ENCODE results near the gene SLC44A5.

SLC44A5 gene

GRCh38 chr1:75579046-75579445, 31.9 kb downstream of the SLC44A5 start:
- H3K9ac ChIP-seq (ENCODE audit: insufficient read length): no peak overlapping the region
- H3K9me3 ChIP-seq (ENCODE audit: low read depth, low read length): no peaks in the 10 kb centered on the region
- H3K27ac ChIP-seq: no peak overlapping the region
- DNase-seq (ENCODE audit: low read depth, low spot score): no peak
- no peak overlapping the region for H3K4me3 ChIP-seq
- H3K36me3 ChIP-seq (ENCODE audit: insufficient read depth, low read length): no peaks in the 10 kb centered on the region
- TF ChIP-seq EZH2 (IDR thresholded peaks at IDR 0.05) (no peak), FOXP2 (optimal IDR thresholded peaks at IDR 0.05; ENCODE audit: control extremely low read depth, extremely low read length, insufficient read depth) (no peak), POLR2AphosphoS5 (IDR thresholded peaks at IDR 0.05; ENCODE audit: borderline replicate concordance, low read depth, low read length) (no peak)

DNA sequence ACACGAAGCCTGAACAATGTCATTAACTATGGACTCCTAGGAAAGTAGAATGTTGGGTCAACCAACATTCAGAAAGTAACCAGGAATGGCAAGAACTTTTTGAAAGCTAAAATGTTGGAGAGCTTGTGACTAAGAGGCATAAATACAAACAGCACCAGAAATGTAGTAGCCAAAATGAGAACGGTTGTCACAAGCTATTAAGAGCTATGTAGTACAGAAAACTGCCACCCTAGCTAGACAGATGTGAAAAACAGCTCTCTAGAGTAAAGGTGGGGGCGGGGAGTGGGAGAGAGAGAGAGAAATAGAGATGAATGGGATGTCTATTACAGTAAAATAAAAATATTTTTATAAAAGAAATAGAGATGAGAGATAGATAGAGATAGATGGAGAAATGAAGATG, 35.1 kb downstream of the SLC44A5 start:
- TF ChIP-seq FOXP2 (optimal IDR thresholded peaks at IDR 0.05; ENCODE audit: control extremely low read depth, extremely low read length, insufficient read depth) (no peak), EZH2 (IDR thresholded peaks at IDR 0.05) (no peak), POLR2AphosphoS5 (IDR thresholded peaks at IDR 0.05; ENCODE audit: borderline replicate concordance, low read depth, low read length) (no peak)
- Histone ChIP-seq H3K9ac (ENCODE audit: insufficient read length) (no peak overlapping the region), H3K9me3 (ENCODE audit: low read depth, low read length) (no peaks in the 10 kb centered on the region), H3K36me3 (ENCODE audit: insufficient read depth, low read length) (no peaks in the 10 kb centered on the region), H3K4me3 (no peak overlapping the region), H3K27ac (no peak overlapping the region)
- DNase-seq (ENCODE audit: low read depth, low spot score): no peak

DNA sequence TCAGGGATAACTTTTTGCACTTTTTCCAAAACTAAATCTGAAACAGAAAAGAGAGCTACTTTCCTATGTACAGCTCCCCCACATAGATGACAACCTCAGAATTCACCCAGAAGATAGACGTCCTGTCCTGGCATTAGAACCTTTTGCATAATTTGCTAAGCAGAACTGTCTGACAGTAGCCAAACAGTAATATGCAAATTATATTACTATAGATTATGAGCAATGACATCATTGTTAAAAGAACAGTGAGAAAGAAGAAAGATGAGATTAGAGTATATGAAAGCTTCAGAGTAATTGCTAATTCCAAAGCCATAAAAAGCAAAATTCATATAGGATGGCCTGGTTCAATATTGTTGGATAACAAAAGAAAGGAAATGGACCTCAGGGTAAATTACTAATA, 43.7 kb downstream of the SLC44A5 start:
- H3K27ac ChIP-seq: no peak overlapping the region
- no peak for TF ChIP-seq EZH2 (IDR thresholded peaks at IDR 0.05)
- TF ChIP-seq POLR2AphosphoS5 (IDR thresholded peaks at IDR 0.05; ENCODE audit: borderline replicate concordance, low read depth, low read length): no peak
- no peaks in the 10 kb centered on the region for H3K9me3 ChIP-seq (ENCODE audit: low read depth, low read length)
- H3K4me3 ChIP-seq: no peak overlapping the region
- H3K9ac ChIP-seq (ENCODE audit: insufficient read length): no peak overlapping the region
- H3K36me3 ChIP-seq (ENCODE audit: insufficient read depth, low read length): no peaks in the 10 kb centered on the region
- DNase-seq (ENCODE audit: low read depth, low spot score): no peak

GRCh38 chr1:75559800-75560199, 51.1 kb downstream of the SLC44A5 start:
- no peak overlapping the region for H3K4me3 ChIP-seq
- no peaks in the 10 kb centered on the region for H3K9me3 ChIP-seq (ENCODE audit: low read depth, low read length)
- no peak for DNase-seq (ENCODE audit: low read depth, low spot score)
- H3K36me3 ChIP-seq (ENCODE audit: insufficient read depth, low read length): no peaks in the 10 kb centered on the region
- no peak overlapping the region for H3K9ac ChIP-seq (ENCODE audit: insufficient read length)
- no peak for TF ChIP-seq EZH2 (IDR thresholded peaks at IDR 0.05)
- no peak for TF ChIP-seq POLR2AphosphoS5 (IDR thresholded peaks at IDR 0.05; ENCODE audit: borderline replicate concordance, low read depth, low read length)
- TF ChIP-seq FOXP2 (optimal IDR thresholded peaks at IDR 0.05; ENCODE audit: control extremely low read depth, extremely low read length, insufficient read depth): no peak
- no peak overlapping the region for H3K27ac ChIP-seq

DNA sequence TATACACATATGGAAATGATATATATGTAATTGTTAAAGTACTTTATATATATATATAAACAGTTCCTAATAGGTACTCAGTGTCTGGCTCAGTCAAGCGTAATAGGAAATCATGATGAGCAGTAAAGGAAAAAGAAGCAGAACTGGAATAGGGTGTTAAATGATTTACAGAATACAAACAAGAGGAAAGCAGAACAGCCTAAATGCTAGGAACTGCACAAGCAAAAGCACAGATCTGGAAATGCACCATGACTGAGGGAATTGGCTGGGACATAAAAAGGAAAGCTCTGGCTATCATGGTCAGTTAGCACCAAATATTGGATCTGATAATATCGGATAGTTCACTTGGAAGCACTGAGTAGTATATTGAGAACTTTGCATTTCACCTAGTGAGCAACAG, 51.8 kb downstream of the SLC44A5 start:
- Histone ChIP-seq H3K4me3 (no peak overlapping the region), H3K27ac (no peak overlapping the region), H3K9ac (ENCODE audit: insufficient read length) (no peak overlapping the region), H3K36me3 (ENCODE audit: insufficient read depth, low read length) (no peaks in the 10 kb centered on the region), H3K9me3 (ENCODE audit: low read depth, low read length) (no peaks in the 10 kb centered on the region)
- TF ChIP-seq FOXP2 (optimal IDR thresholded peaks at IDR 0.05; ENCODE audit: control extremely low read depth, extremely low read length, insufficient read depth) (no peak), EZH2 (IDR thresholded peaks at IDR 0.05) (no peak), POLR2AphosphoS5 (IDR thresholded peaks at IDR 0.05; ENCODE audit: borderline replicate concordance, low read depth, low read length) (no peak)
- no peak for DNase-seq (ENCODE audit: low read depth, low spot score)

DNA sequence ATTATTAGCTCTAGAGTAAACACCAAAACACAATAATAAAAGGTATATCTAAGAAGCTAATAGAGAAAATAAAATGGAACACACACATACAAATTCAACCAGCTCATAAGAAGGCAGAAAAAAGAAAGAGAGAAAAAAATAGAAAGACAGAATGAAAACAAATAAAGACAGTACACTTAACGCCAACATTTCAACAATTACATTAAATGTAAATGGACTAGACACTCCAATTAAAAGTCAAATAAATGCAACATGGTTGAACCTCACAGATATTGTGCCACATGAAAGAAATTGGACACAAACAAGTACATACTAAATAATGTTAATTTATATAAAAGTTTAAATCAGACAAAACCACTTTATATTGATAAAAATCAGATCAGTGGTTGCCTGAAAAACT, 56.0 kb downstream of the SLC44A5 start:
- Histone ChIP-seq H3K36me3 (ENCODE audit: insufficient read depth, low read length) (no peaks in the 10 kb centered on the region), H3K9me3 (ENCODE audit: low read depth, low read length) (no peaks in the 10 kb centered on the region), H3K9ac (ENCODE audit: insufficient read length) (no peak overlapping the region), H3K27ac (no peak overlapping the region), H3K4me3 (no peak overlapping the region)
- no peak for TF ChIP-seq FOXP2 (optimal IDR thresholded peaks at IDR 0.05; ENCODE audit: control extremely low read depth, extremely low read length, insufficient read depth)
- no peak for TF ChIP-seq EZH2 (IDR thresholded peaks at IDR 0.05)
- no peak for TF ChIP-seq POLR2AphosphoS5 (IDR thresholded peaks at IDR 0.05; ENCODE audit: borderline replicate concordance, low read depth, low read length)
- DNase-seq (ENCODE audit: low read depth, low spot score): no peak

DNA sequence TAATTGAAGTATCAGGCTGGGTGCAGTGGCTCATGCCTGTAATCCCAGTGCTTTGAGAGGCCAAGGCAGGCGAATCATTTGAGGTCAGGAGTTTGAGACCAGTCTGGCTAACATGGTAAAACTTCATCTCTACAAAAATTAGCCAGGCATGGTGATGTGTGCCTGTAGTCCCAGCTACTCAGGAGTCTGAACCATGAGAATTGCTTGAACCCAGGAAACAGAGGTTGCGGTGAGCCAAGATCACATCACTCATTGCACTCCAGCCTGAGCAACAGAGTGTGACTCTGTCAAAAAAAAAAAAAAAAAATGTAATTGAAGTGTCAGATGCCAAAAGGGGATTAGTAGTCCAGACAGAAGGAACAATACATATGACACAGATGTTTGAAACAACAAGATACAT, 56.7 kb downstream of the SLC44A5 start:
- no peak overlapping the region for H3K9ac ChIP-seq (ENCODE audit: insufficient read length)
- no peak overlapping the region for H3K27ac ChIP-seq
- no peak overlapping the region for H3K4me3 ChIP-seq
- TF ChIP-seq FOXP2 (optimal IDR thresholded peaks at IDR 0.05; ENCODE audit: control extremely low read depth, extremely low read length, insufficient read depth) (no peak), EZH2 (IDR thresholded peaks at IDR 0.05) (no peak)
- H3K36me3 ChIP-seq (ENCODE audit: insufficient read depth, low read length): no peaks in the 10 kb centered on the region
- DNase-seq (ENCODE audit: low read depth, low spot score): no peak
- no peaks in the 10 kb centered on the region for H3K9me3 ChIP-seq (ENCODE audit: low read depth, low read length)

DNA sequence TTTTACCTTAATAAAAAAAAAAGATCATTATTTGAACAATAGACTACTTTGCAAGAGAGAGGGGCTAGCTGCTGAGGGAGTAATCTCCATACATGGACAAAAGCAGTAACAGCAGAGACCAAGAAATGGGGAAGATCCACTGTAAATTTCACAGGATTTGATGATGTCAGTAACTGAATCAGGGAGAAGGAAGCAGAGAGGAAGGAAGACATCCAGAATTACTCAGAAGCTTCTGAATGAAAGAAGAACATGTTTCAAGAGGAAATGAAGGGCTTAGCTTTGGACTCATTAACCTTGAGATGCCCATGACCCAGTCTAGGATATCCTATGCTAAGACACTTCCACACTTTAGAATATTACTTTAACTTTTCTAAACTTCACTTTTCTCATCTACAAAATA, 60.4 kb downstream of the SLC44A5 start:
- Histone ChIP-seq H3K9ac (ENCODE audit: insufficient read length) (no peak overlapping the region), H3K4me3 (no peak overlapping the region), H3K36me3 (ENCODE audit: insufficient read depth, low read length) (no peaks in the 10 kb centered on the region), H3K27ac (no peak overlapping the region), H3K9me3 (ENCODE audit: low read depth, low read length) (no peaks in the 10 kb centered on the region)
- DNase-seq (ENCODE audit: low read depth, low spot score): no peak
- TF ChIP-seq EZH2 (IDR thresholded peaks at IDR 0.05): no peak
- no peak for TF ChIP-seq POLR2AphosphoS5 (IDR thresholded peaks at IDR 0.05; ENCODE audit: borderline replicate concordance, low read depth, low read length)
- TF ChIP-seq FOXP2 (optimal IDR thresholded peaks at IDR 0.05; ENCODE audit: control extremely low read depth, extremely low read length, insufficient read depth): no peak

DNA sequence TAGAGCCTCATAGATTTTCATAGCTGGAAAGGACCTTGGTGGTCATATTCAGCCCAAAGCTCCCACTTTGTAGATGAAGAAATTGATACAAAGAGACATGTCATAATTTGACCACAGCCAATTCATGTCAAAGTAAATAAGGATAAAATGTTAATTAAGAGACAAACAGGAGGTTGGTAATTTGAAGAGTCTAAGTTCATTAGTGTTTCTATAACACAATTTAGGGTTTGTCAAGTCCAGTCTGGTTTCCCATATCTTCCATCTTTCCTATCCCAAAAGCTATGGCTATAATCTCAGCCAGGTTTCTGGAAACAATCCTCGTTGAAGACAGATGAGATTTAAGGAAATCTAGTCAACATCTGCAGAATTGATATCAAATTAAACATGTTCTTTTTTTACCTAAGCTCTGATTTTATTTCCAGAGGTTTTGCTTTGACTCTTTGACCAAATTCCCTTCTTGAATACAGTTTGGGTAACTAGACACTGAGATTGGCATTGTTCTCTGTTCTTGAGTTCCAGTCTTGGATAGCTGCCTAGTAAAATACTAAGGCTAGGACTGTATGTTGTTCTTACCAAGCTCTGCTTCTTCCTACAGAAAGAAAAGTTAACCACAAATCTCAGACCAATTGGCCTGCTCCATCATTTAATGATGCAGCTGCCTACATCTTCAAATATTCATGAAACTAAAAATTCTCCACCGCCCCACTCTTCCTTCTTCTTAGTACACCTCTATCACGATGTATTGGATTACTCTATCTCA, 62.0 kb downstream of the SLC44A5 start:
- Histone ChIP-seq H3K27ac (no peak overlapping the region), H3K36me3 (ENCODE audit: insufficient read depth, low read length) (no peaks in the 10 kb centered on the region), H3K4me3 (no peak overlapping the region), H3K9ac (ENCODE audit: insufficient read length) (no peak overlapping the region), H3K9me3 (ENCODE audit: low read depth, low read length) (no peaks in the 10 kb centered on the region)
- TF ChIP-seq EZH2 (IDR thresholded peaks at IDR 0.05) (no peak), POLR2AphosphoS5 (IDR thresholded peaks at IDR 0.05; ENCODE audit: borderline replicate concordance, low read depth, low read length) (no peak), FOXP2 (optimal IDR thresholded peaks at IDR 0.05; ENCODE audit: control extremely low read depth, extremely low read length, insufficient read depth) (no peak)
- DNase-seq (ENCODE audit: low read depth, low spot score): no peak

Data from SK-N-MC (cell line).